Stimulated activated CD4-positive, alpha-beta T cell treated with anti-CD3 and anti-CD28 coated beads, Interleukin-4, amount 100 ng/mL, for 48 hours (primary cell): ENCODE results near the gene SDHAF2.
"Not testable (repeated sequence)": the region's sequence is repeated elsewhere in the genome, so short reads cannot be mapped to it uniquely, and the experiment has no call there.

ENCODE experiments used
- DNase-seq, 2 donors: peaks; one replicate each; pipeline ENCODE4 v3.0.0-alpha.2; 2020; ENCODE audit warnings: low read depth in 2 of 2

SDHAF2 gene

DNA sequence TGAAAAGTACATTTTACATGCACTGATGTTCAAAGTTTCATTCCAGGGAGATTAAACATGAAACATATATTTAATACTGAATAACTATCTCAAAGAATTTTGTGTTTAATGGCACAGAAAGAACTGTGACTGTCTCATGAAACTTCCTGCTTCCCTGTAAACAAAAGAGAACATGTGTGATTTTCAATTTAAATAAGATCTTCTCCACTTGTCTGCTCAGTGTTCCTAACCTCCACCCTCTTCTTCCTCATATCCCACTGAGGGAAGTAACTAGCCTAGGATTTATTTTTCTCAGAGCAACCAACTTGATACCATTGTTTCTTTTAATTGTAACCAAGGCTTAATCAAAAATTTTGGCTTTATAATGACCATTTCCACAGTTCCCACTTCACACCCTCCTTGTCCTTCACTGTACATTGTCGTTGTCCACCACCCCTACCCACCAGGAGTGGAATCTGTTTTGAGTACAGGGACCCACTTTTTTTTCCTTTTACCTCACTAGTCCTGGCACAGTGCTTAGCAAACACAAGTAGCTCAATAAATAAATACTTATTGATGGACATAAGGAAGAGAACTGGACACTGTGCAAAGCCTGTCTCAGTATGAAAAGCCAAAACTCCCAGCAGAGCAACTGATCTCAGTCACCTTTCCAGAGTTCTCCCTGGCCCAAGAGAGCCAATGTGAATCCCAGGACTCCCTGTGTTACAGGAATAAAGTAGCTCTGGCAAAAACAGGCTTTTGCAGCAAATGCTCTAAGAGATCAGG, 4.4 kb upstream of the SDHAF2 start:
- DNase-seq = no peak

DNA sequence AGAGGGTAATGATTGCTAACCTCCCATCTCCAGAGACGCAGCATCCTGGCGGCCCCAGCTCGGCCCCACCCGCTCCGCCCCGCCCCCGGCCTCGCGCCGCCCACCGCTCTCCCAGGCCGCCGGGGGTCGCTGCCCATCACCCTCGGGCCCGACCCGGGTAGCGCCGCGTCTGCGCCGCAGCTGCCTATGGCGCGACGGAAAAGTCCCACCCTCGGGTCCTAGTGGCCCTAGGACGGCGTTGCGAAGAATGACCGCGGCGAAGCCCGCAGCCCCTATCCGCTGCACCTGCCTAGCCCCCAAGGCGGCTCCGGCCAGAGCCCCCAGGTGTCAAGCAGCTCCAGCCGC, 606 bp upstream of the SDHAF2 start:
- DNase-seq = peak; percentile 53 to 68

DNA sequence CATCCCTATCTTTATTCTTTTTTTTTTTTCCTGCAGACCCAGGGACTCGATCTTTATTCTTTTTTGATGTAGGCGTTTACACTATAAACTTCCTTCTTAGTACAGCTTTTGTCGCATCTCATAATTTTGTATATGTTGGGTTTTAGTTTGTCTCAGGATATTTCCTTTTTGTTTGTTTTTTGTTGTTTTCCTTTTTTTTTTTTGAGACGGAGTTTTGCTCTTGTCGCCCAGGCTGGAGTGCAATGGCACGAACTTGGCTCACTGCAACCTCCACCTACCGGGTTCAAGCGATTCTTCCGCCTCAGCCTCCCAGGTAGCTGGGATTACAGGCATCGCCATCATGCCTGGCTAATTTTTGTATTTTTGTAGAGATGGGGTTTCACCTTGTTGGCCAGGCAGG, 915 bp downstream of the SDHAF2 start:
- DNase-seq = not testable (repeated sequence)

DNA sequence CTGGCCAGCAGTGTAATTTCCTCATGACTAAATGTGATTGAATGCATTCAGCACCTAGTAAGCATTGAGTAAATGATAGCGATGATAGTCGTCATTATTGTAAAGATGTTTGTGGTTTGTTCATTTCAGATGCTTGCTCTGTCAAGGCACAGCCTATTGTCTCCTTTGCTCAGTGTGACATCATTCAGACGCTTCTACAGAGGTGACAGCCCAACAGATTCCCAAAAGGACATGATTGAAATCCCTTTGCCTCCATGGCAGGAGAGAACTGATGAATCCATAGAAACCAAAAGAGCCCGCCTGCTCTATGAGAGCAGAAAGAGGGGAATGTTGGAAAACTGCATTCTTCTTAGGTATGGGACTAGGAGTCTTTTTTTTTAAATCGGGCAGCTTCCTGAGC, 7.6 kb downstream of the SDHAF2 start:
- no peak for DNase-seq

DNA sequence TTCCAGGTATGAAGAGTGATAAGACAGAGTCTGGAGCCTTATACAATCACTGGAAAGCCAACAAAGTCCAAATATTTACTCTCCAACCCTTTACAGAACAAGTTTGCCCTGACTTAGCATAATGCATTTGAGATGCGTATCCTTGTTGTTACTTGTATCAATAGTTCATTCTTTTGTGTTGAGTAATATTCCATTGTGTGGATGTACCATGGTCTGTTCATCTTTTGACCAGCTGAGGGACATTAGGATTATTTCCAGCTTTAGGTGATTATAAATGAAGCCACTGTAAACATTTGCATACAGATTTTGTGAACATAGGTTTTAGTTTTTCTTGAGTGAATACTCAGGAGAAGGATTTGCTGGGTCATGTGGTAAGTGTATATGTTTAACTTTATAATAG, 9.7 kb downstream of the SDHAF2 start:
- DNase-seq = no peak

DNA sequence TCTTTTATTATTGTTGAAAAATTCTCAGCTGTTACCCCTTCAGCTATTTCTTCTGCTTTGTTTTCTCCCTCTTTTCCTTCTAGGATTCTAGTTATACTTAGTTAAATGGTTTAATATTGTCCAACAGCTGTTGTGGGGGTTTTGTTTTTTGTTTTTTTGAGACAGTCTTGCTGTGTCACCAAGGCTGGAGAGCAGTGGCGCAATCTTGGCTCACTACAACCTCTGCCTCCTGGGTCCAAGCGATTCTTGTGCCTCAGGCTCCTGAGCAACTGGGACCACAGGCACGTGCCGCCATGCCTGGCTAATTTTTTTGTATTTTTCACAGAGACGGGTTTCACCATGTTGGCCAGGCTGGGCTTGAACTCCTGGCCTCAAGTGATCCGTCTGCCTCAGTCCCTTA, 12.7 kb downstream of the SDHAF2 start:
- DNase-seq = no peak

DNA sequence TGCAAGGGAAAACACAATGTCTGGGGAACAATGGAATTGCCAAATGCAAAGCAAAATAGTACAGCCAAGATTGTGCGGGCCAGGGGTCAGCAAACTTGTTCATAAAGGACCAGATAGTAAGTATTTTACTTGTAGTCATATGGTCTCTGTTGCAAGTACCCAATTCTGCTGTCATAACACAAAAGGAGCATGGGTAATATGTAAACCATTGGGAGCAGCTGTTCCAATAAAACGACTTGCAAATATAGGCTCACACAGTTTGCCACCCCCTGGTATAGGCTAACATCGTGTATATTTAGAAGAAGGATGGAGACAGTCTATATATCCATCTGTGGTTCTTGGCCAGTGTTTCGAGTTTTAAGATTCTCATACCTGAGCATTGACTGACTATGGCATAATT, 15.6 kb downstream of the SDHAF2 start:
- no peak for DNase-seq

DNA sequence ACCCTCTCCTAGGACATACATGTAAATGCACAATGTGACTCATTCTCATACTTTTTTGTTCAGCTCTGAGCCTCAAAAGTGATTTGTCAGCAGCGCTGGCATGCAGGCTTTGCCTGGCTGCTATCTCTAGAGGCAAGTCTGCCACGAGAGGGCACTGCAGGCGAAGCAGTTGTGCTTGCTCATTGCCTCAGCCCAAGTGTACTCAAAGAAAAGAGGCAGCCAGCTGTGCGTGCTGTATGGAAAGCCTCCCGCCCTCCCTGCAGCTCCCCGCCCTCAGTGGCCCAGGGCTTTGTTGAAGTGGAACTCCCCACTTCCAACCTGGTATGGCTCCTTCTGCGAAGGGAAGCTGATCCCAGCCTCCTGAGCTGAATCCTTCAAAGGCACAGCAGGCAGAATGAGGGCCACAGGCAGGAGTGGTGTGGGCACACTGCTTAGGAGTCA, 16.3 kb downstream of the SDHAF2 start:
- peak; percentile 81 to 87 for DNase-seq

DNA sequence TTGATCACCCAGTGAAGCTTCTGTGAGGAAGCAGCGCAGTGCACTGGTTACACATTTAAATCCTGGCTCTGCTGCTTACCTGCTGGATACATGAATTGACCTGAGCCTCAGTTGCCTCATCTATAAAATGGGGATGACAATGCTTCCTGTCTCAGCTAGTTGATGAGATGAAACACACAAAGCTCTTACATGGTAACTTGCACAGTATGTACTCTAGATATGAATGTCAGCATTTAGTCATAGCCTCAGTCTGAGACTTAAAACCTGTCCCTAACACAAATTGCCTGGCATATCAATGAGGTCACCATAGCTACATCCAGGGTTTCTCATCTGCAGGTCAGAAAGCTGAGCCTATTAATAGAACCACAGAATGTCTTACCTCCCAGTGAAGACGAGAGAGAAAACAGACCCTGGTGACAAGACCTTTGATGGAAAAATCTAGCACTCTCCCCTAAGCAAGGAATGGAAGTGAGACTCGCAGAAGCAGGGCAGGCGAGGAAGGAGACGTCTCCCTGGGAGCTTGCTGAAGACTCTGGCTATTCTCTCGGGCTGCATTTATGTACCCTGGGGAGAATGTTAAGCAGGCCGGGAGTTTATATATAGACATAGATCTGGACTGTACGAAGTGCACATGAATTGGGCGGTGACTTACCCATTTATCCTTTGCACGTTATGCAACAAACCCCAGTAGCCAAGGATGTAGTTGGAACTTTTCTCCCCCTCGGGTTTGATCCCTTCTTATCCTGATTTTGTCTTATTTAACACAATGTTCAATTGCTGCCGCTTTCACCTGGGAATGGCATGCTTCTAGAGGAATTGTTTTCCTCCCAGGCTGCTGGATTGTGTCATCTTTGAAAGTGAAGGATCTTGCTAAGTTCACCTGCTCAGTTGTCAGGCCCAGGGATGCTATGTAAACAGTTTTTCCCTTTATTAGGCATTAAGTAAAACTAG, 18.0 kb downstream of the SDHAF2 start:
- no peak for DNase-seq

DNA sequence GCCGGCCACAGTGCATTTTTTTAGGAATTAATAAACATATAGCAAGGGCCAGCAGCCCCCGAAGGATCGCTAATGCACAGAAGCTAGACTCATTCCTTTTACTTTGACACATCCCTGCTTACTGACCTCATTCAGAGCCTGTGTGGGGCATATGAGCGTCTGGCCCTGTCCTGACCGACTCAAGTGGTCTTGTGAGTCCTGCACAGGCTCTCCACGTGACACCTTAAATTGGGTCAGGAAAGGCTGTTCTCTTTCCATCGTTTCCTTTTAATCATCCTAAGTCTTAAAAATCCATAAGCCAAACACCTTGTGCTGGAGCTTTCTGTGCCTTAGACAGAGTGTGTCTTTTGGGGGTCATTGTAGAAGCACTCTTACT, 18.6 kb downstream of the SDHAF2 start:
- DNase-seq = no peak

DNA sequence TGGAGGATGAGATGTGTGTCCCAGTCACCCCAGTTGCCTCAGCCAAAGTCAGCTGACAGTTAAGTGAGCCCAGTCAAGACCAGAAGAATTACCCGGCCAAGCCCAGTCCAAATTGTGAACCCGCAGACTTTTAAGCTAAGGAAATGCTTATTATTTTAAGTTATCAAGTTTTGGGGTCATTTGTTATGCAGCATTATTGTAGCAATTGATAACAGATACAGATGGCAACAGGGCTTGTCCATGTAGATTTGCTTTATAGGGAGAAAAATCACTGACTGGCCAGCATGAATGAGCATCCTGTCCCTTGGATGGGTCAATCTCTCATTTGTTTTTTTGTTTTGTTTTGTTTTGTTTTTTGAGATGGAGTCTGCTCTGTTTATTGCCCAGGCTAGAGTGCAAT, 22.9 kb downstream of the SDHAF2 start:
- DNase-seq = no peak

DNA sequence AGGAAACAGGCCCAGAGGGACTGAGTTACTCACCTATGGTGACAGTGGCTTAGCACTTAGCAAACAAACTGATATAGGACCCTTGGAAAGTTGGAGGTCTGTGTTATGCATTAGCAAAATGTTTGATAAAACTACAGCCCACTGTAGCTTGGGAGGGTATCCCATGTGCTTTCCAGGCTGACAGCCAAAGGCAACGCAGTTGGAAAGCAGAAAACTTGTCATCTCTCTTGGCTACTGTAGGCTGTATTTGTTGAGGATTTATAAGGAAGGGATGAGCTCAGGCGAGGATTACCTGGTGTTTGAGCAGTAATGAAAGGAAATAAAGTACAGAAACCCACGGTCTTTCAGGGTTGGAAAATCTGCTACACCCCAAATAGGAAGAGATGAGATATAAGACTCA, 23.8 kb downstream of the SDHAF2 start:
- DNase-seq = no peak

DNA sequence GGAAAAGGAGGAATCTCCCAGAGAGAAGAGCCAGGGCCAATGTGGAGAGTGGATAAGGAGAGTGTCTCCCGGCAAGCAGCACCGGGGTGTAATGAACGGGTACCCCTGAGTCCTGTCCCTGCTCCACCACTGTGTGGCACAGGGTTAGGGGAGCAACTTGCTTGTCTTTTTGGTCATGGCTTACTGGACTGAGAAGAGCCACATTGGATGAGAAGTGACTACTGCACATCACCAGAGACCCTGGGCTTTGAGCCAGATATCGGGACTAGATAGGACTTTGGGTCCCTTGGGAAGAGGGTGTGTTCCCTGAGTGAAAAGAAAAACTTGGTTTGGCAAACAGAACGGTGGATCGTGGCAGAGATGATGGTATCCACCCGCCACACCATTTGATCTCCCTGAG, 24.6 kb downstream of the SDHAF2 start:
- no peak for DNase-seq

DNA sequence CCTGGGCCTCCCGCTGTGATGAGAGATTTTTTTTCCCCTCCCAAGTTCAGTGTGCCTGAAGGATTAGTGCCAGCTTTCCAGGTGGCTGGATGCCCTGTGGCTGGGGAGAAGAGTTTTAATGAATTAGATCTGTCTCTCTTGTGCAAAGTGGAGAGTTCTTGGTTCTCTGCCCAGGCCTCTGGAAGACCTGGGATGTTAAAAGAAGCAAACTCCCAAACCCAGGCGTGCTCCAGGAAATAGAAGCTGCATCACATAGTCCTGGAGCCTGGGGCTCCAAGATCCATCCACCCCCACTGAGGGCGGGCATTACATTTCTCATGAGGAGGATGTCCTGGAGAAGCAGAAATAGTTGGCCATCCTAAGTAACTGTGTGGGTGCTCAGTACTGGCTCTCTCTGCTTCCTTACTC, 30.6 kb downstream of the SDHAF2 start:
- DNase-seq = no peak

DNA sequence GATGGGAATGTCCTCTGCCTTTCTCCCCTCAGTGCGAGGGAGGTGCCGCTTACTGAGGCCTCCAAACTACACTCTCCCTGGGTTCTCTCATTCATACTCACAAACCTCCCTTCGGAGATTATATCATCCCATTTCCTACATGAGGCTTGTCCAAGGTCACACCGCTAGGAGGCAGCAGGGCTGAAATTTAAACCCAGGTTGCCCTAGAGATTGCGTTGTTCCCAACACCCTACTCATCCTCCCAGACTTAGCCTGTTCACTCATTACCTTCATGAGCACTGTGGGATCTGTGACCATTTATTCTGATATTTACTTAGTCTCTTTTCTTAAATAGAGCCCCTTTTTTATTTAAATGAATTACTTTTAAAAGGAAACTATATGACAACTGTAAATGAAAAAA, 31.1 kb downstream of the SDHAF2 start:
- DNase-seq = no peak

DNA sequence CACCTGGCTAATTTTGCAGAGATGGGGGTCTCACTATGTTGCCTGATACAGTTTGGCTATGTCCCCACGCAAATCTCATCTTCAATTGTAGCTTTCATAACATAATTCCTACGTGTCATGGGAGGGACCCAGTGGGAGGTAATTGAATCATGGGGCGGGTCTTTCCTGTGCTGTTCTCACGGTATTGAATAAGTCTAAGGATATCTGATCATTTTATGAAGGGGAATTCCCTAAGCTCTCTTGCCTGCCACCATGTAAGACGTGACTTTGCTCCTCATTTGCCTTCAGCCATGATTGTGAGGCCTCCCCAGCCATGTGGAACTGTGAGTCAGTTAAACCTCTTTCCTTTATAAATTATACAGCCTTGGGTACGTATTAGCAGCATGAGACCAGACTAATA, 37.7 kb downstream of the SDHAF2 start:
- DNase-seq = not testable (repeated sequence)

DNA sequence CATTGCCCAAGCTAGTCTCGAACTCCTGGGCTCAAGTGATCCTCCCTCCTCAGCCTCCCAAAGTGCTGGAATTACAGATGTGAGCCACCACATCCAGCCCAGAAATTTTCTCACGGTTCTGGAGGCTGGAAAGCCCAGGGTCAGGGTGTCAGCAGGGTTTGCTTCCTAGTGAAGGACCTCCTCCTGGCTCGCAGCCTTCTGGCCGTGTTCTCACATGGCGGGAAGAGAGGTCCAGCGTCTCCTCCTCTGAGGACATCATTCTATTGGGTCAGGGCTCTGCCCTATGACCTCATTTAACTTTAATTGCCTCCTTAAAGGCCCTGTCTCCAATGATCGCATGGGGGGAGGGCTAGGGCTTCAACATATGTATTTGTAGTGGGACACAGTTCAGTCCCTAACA, 38.1 kb downstream of the SDHAF2 start:
- no peak for DNase-seq

DNA sequence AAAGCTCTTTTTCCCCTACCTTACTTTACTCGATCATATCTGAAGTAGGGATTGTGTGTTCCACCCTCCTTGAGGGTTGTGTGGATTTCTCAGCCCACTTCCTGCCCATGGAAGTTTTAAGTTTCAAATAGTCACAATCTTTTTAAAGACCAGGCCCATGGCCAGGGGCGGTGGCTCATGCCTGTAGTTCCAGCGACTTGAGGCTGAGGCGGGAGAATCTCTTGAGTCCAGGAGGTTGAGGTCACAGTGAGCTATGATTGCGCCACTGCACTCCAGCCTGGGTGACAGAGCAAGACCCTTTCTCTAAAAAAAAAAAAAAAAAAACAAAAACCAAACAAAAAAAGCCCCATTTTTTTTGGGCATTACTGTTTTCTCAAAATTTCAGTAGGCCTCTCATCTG, 42.4 kb downstream of the SDHAF2 start:
- DNase-seq = no peak

DNA sequence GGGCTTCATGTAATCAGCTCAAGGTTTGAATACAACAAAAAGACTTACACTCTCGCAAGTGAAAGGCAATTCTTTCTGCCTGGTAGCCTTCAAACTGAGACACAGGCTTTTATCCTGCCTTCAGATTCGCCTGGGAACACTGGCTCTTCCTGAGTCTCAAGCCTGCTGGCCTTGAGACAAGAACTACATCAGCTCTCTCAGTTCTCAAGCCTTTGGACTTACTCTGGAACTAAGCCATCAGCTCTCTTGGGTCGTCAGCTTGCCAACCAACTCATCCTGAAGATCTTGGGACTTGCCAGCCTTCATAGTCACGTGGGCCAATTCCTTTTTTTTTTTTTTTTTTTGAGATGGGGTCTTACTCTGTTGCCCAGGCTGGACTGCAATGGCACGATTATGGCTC, 42.9 kb downstream of the SDHAF2 start:
- DNase-seq = no peak

DNA sequence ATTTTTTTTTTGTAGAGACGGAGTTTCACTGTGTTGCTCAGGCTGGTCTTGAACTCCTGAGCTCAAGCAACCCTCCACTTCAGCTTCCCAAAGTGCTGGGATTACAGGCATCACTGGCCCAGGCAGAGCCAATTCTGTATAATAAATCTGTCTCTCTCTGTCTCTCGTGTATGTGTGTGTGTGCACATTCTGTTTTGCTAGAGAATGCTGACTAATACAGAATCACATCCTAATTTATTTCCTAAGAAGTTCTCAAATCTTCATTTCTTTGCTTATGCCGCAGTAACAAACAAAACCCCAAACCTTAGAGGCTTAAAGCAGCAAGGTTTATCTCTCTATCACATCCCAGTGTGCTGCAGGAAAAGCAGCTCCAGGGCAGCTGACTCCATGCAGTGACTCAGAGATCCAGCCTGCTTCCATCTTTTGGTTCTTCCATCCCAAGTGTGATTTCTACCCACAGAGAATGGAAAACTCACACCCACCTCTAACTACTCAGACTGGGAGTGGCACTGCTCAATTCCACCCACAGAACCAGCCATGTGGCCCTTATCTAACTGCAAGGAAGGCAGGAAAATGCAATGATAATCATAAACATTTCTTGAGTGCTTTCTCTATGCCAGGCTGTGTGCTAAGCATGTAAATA, 43.6 kb downstream of the SDHAF2 start:
- DNase-seq = no peak

DNA sequence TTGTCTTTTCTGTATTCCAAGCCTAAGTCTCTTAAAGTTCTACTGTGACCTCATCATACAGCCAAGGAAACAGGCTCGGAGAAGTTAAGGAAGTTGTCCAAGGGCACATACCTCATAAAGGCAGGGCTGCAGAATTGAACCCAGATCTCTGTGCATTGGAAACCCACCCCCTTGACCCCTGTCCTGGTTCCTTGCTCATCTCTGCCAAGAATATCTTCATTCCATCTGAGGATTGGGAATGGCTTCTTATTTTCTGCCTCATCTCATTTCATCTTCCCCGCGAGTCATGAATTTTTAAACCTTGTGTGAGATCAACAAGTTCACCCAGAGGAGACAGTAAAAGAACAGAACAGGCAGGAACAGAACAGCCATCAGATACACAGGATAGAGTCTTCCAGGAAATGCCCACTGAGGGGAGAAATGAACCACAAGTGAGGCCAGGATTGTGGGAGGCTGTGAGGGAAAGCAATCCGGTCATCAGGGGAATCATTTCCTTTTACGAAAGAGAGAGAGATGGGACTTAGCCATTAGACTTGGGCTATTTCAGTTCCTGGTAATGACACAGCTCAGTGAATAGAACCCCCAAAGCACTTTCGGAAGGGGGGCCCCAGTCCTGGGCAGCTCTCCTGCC, 44.2 kb downstream of the SDHAF2 start:
- DNase-seq = no peak

DNA sequence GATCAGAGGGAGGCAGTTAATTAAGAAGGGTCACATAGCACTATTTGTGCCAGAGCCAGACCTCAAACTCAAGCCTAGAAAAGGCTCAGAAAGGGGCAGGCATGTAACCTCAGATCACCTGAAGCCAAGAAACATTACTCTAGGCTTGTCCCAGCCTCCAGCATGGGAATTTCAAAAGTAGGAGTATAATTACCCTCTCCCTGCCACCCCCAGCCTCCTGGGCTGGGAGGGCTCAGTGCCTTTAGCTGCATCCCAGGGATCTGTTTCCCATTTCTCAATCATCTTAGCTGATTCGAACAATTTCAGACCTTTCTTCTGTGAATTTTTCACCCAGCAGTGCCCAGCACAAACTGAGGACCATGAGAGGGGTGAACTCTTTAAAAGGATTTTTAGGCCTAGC, 45.5 kb downstream of the SDHAF2 start:
- no peak for DNase-seq
